AG04450 (cell line): ENCODE measurements around the gene VLDLR. TPM values are rescaled to one million over a fixed set of nuclear protein-coding genes. Genes with fewer than 3 reads are reported as not detected.

Experiments used
- CTCF ChIA-PET: fragments of 300-600, 350-600 bp; formaldehyde crosslinking; extraction: SDS; loops from one replicate; lab custom pipeline; 2022; ENCODE audit warnings: antibody characterized with exemption, inconsistent platforms; lab: Charles Lee
- POLR2A ChIA-PET: fragments of 350-600 bp; formaldehyde crosslinking; extraction: SDS; loops from one replicate; lab custom pipeline; 2021; ENCODE audit warnings: antibody characterized with exemption, inconsistent platforms; lab: Yijun Ruan, JAX
- DNase-seq: peaks from one replicate; pipeline ENCODE4 v3.0.0-alpha.2; 2011; ENCODE audit warnings: low read depth, low spot score
- H3K27ac ChIP-seq: one replicate; pipeline ENCODE4 v1.5.1; 2012; ENCODE audit warnings: low read depth, low read length, control low read depth
- H3K27me3 ChIP-seq: one replicate; pipeline ENCODE4 v1.6.0; 2012; ENCODE audit warnings: low read length; ENCODE audit not compliant: control insufficient read depth, insufficient read depth
- H3K4me3 ChIP-seq: 2 replicates; pipeline ENCODE4 v1.5.1; 2011; ENCODE audit warnings: mild to moderate bottlenecking, low read depth, low read length, control low read depth
- H3K9me3 ChIP-seq: 2 replicates; pipeline ENCODE4 v1.5.1; 2012; ENCODE audit warnings: low read length; ENCODE audit not compliant: control insufficient read depth, insufficient read depth
- polyA plus RNA-seq: library from polyadenylated mRNA; depleted of rRNA; stranded (reverse); fragments of >200 nt; gene quantifications from 2 replicates; pipeline ENCODE4 v1.2.3, GENCODE V29; 2011
- TF ChIP-seq, protein P1 (sequence below): IDR thresholded peaks from 2 replicates; pipeline ENCODE4 v1.5.1; 2011; ENCODE audit warnings: low read depth, low read length, control low read depth, inconsistent platforms

Gene VLDLR
- polyA plus RNA-seq, 1 experiment: 32.6 TPM

DNA sequence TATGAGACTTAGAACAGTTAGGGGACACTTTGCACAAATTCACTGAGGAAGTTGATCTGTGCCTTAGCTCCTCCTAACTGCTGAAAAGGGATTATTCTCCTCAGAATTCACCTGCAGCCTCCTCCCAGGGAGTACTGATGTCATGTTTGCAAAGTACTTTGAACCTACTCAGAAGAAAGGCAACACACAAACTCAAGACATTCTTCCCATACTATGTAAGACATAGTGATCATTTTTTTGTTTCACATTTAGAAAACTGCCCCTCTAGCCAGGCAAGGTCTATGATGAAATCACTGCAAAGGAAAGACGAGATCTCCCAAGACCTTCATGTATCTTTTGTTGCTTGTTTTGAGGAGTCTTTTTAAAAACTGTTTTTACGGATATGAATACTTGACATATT is 10.6 kb upstream of the VLDLR start:
- Histone ChIP-seq H3K9me3 (no peaks in the 10 kb centered on the region), H3K4me3 (no peak overlapping the region), H3K27ac (no peak overlapping the region), H3K27me3 (no peaks in the 10 kb centered on the region)
- DNase-seq: no peak
- TF ChIP-seq, protein P1, sequence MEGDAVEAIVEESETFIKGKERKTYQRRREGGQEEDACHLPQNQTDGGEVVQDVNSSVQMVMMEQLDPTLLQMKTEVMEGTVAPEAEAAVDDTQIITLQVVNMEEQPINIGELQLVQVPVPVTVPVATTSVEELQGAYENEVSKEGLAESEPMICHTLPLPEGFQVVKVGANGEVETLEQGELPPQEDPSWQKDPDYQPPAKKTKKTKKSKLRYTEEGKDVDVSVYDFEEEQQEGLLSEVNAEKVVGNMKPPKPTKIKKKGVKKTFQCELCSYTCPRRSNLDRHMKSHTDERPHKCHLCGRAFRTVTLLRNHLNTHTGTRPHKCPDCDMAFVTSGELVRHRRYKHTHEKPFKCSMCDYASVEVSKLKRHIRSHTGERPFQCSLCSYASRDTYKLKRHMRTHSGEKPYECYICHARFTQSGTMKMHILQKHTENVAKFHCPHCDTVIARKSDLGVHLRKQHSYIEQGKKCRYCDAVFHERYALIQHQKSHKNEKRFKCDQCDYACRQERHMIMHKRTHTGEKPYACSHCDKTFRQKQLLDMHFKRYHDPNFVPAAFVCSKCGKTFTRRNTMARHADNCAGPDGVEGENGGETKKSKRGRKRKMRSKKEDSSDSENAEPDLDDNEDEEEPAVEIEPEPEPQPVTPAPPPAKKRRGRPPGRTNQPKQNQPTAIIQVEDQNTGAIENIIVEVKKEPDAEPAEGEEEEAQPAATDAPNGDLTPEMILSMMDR: no peak
- CTCF ChIA-PET: no interaction called here
- POLR2A ChIA-PET: no interaction called here

GRCh38 chr9:2611961-2612360 is 9.6 kb upstream of the VLDLR start:
- Histone ChIP-seq H3K27me3 (no peaks in the 10 kb centered on the region), H3K27ac (no peak overlapping the region), H3K9me3 (no peaks in the 10 kb centered on the region), H3K4me3 (no peak overlapping the region)
- DNase-seq: no peak
- POLR2A ChIA-PET: no interaction called here
- CTCF ChIA-PET: no interaction called here
- TF ChIP-seq, protein P1: no peak

DNA sequence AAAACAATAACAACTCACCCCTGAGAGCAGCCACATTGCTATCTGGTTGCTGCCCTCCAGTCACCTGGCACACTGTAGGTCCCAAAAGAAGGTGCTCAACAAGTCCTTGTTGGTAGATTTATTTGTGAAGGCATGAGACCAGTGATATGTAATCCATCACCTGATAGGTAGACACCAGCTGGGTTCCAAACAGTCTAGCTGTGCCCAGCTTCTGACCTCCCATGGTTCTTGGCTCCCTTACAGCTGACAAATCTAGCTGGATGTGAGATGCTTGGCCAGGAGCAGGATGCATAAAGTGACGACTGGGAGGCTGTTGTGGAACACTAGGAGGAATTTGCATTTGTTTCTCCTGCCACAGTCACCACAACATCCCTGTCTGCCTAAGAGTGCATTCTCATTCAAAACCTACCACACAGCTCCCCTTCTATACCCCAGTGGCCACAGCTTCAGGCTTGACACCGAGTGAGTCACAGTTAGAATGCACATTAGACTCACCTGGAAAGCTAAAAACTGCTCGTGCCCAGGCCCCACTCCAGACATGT is 7.8 kb upstream of the VLDLR start:
- DNase-seq: no peak
- H3K4me3 ChIP-seq: no peak overlapping the region
- TF ChIP-seq, protein P1: no peak
- ChIA-PET CTCF (no interaction called here), POLR2A (no interaction called here)
- no peaks in the 10 kb centered on the region for H3K27me3 ChIP-seq
- H3K27ac ChIP-seq: no peak overlapping the region
- no peaks in the 10 kb centered on the region for H3K9me3 ChIP-seq

DNA sequence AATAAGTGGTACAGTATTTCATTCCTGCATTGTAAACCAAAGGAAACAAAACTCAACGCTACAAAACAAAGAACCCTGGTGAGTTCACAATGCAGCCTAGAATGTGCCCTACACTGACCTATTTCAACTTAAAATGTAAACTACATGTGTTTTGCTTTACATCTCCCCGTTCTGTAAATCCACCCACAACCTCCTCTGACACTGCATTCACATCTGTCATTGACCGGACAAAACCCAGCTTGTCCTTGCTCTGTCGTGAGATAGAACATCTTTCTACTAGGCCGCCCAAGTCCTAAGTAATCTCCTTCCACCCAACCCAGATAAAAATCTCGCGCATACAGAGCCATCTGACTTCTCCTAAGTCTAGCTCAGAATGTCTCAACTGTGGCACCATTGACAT is 6.1 kb upstream of the VLDLR start:
- ChIA-PET POLR2A (no interaction called here), CTCF (no interaction called here)
- no peaks in the 10 kb centered on the region for H3K27me3 ChIP-seq
- H3K9me3 ChIP-seq: no peaks in the 10 kb centered on the region
- no peak overlapping the region for H3K27ac ChIP-seq
- H3K4me3 ChIP-seq: no peak overlapping the region
- DNase-seq: no peak
- TF ChIP-seq, protein P1: no peak

- TF ChIP-seq, protein P1: no peak
- ChIA-PET CTCF (interaction anchor here (1.0 kb wide), 1 partner anchor 13 kb away, joined by 3 read pairs; no protein-coding TSS in a partner anchor), POLR2A (no interaction called here)
- DNase-seq: no peak
- Histone ChIP-seq H3K27me3 (no peaks in the 10 kb centered on the region), H3K9me3 (no peaks in the 10 kb centered on the region), H3K4me3 (no peak overlapping the region), H3K27ac (no peak overlapping the region)
Observed at GRCh38 chr9:2616692-2617377, 4.8 kb upstream of the VLDLR start.
